ENCODE measurements around the gene RHO.

Gene RHO

DNA sequence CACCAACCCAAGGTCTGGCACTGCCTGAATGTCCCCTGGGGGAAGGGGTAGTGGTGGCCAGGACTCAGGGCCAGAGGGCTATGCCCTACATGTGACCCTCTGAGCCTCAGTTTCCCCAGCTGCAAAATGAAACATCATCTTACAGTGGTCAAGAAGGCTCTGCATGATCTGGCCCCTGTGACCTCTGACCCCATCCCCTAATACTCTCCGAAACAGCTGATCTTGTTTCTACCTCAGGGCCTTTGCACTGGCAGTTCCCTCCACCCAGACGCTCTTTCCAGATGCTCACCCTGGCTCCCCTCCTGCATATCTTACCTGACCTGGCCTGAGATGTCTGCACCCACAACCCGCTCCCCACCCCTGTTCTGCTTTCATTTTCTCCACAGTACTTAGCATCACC lies 56.2 kb downstream of the RHO start:
- TF ChIP-seq EZH2 (IDR thresholded peaks at IDR 0.05; ENCODE audit: borderline replicate concordance, low read length): no peak
- TF ChIP-seq, protein P1, sequence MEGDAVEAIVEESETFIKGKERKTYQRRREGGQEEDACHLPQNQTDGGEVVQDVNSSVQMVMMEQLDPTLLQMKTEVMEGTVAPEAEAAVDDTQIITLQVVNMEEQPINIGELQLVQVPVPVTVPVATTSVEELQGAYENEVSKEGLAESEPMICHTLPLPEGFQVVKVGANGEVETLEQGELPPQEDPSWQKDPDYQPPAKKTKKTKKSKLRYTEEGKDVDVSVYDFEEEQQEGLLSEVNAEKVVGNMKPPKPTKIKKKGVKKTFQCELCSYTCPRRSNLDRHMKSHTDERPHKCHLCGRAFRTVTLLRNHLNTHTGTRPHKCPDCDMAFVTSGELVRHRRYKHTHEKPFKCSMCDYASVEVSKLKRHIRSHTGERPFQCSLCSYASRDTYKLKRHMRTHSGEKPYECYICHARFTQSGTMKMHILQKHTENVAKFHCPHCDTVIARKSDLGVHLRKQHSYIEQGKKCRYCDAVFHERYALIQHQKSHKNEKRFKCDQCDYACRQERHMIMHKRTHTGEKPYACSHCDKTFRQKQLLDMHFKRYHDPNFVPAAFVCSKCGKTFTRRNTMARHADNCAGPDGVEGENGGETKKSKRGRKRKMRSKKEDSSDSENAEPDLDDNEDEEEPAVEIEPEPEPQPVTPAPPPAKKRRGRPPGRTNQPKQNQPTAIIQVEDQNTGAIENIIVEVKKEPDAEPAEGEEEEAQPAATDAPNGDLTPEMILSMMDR (IDR thresholded peaks at IDR 0.05; ENCODE audit: low read length): no peak
- Histone ChIP-seq H3K4me2 (ENCODE audit: low read length) (no peak overlapping the region), H3K9me2 (ENCODE audit: low read depth, low read length) (no peaks in the 10 kb centered on the region), H2AFZ (ENCODE audit: low read length) (no peak overlapping the region), H3K27me3 (ENCODE audit: insufficient read depth, low read length) (no peaks in the 10 kb centered on the region), H3K9ac (ENCODE audit: low read length) (no peak overlapping the region), H3K9me3 (ENCODE audit: low read length) (no peaks in the 10 kb centered on the region), H3K4me1 (ENCODE audit: insufficient read depth, low read length, severe bottlenecking) (no peaks in the 10 kb centered on the region), H4K20me1 (ENCODE audit: insufficient read depth, low read length) (no peaks in the 10 kb centered on the region), H3F3A (ENCODE audit: insufficient read depth, low read length) (no peaks in the 10 kb centered on the region), H3K27ac (ENCODE audit: low read depth, low read length, poor library complexity, severe bottlenecking) (no peak overlapping the region), H3K79me2 (ENCODE audit: insufficient read depth, low read length) (no peaks in the 10 kb centered on the region), H3K36me3 (ENCODE audit: insufficient read depth, low read length) (no peaks in the 10 kb centered on the region), H3K4me3 (ENCODE audit: low read depth, low read length, poor library complexity, severe bottlenecking) (no peak overlapping the region)
